Measurements from ENCODE around the gene BCAS4. TPM values are rescaled to one million over a fixed set of nuclear protein-coding genes. Genes with fewer than 3 reads are reported as not detected.

The BCAS4 gene
- total RNA-seq, 2 donors from 2014 or later, result 7.7 to 10.2 TPM

GRCh38 chr20:50783390-50783789 lies 11.5 kb upstream of the BCAS4 start:
- no peaks in the 10 kb centered on the region for H3K36me3 ChIP-seq
- no peak overlapping the region for H3K4me3 ChIP-seq
- no peak for DNase-seq (ENCODE audit: low spot score)
- no peaks in the 10 kb centered on the region for H3K9me3 ChIP-seq
- no peaks in the 10 kb centered on the region for H3K27me3 ChIP-seq (replicated peaks; ENCODE audit: insufficient read depth)
- H3K4me1 ChIP-seq (ENCODE audit: control insufficient read depth in 1 of 2, low read depth in 2 of 2), result no peaks in the 10 kb centered on the region
- no peak for ATAC-seq (ENCODE audit: insufficient number of reproducible peaks, low FRiP score, low read depth)
- no peak overlapping the region for H3K27ac ChIP-seq
- no peak for TF ChIP-seq CTCF (IDR thresholded peaks at IDR 0.05)

GRCh38 chr20:50783903-50784302 lies 11.0 kb upstream of the BCAS4 start:
- H3K9me3 ChIP-seq, result no peaks in the 10 kb centered on the region
- H3K36me3 ChIP-seq, result no peaks in the 10 kb centered on the region
- H3K27me3 ChIP-seq (replicated peaks; ENCODE audit: insufficient read depth), result no peaks in the 10 kb centered on the region
- TF ChIP-seq CTCF (IDR thresholded peaks at IDR 0.05), result no peak
- no peak overlapping the region for H3K4me3 ChIP-seq
- DNase-seq (ENCODE audit: low spot score) (no peak), ATAC-seq (ENCODE audit: insufficient number of reproducible peaks, low FRiP score, low read depth) (no peak)
- no peaks in the 10 kb centered on the region for H3K4me1 ChIP-seq (ENCODE audit: control insufficient read depth in 1 of 2, low read depth in 2 of 2)
- no peak overlapping the region for H3K27ac ChIP-seq

DNA sequence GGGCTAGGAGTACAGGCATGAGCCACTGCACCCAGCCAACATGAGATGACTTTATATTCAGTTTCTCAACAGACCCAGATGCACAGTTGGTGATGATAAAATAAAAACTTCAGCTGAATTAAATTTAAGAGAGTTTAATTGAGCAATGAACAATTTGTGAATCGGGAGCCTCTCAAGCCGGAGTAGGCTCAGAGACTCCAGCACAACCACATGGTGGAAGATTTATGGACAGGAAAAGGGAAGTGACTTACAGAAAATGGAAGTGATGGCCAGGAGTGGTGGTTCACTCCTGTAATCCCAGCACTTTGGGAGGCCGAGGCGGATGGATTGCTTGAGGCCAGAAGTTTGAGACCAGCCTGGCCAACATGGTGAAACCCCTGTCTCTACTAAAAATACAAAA lies 10.4 kb upstream of the BCAS4 start:
- H3K4me3 ChIP-seq, result no peak overlapping the region
- no peaks in the 10 kb centered on the region for H3K36me3 ChIP-seq
- TF ChIP-seq CTCF (IDR thresholded peaks at IDR 0.05), result no peak
- H3K27me3 ChIP-seq (replicated peaks; ENCODE audit: insufficient read depth), result no peaks in the 10 kb centered on the region
- no peaks in the 10 kb centered on the region for H3K9me3 ChIP-seq
- DNase-seq (ENCODE audit: low spot score) (no peak), ATAC-seq (ENCODE audit: insufficient number of reproducible peaks, low FRiP score, low read depth) (no peak)
- H3K4me1 ChIP-seq (ENCODE audit: control insufficient read depth in 1 of 2, low read depth in 2 of 2), result no peaks in the 10 kb centered on the region
- no peak overlapping the region for H3K27ac ChIP-seq

- H3K4me1 ChIP-seq (ENCODE audit: control insufficient read depth in 1 of 2, low read depth in 2 of 2), result peaks cover 6 to 14% of the 10 kb centered on the region in 2 donors
- no peaks in the 10 kb centered on the region for H3K9me3 ChIP-seq
- no peak overlapping the region for H3K27ac ChIP-seq
- DNase-seq (ENCODE audit: low spot score), result no peak
- H3K36me3 ChIP-seq, result no peaks in the 10 kb centered on the region
- TF ChIP-seq CTCF (IDR thresholded peaks at IDR 0.05), result no peak
- no peaks in the 10 kb centered on the region for H3K27me3 ChIP-seq (replicated peaks; ENCODE audit: insufficient read depth)
- no peak overlapping the region for H3K4me3 ChIP-seq
- ATAC-seq (ENCODE audit: insufficient number of reproducible peaks, low FRiP score, low read depth), result no peak
These were observed 8.2 kb upstream of the BCAS4 start for GRCh38 chr20:50786703-50787102.

- Histone ChIP-seq H3K36me3 (no peaks in the 10 kb centered on the region), H3K4me1 (ENCODE audit: control insufficient read depth in 1 of 2, low read depth in 2 of 2) (peaks cover 6 to 14% of the 10 kb centered on the region in 2 donors), H3K4me3 (no peak overlapping the region), H3K27ac (no peak overlapping the region), H3K9me3 (no peaks in the 10 kb centered on the region), H3K27me3 (replicated peaks; ENCODE audit: insufficient read depth) (no peaks in the 10 kb centered on the region)
- no peak for ATAC-seq (ENCODE audit: insufficient number of reproducible peaks, low FRiP score, low read depth)
- DNase-seq (ENCODE audit: low spot score), result no peak
- no peak for TF ChIP-seq CTCF (IDR thresholded peaks at IDR 0.05)
These were observed 7.7 kb upstream of the BCAS4 start for GRCh38 chr20:50787181-50787580.
